ENCODE measurements around the gene AGBL2.
A peak's percentile ranks its signal among the peaks of the same experiment; 100 is the strongest.
"Not testable (repeated sequence)": the region's sequence is repeated elsewhere in the genome, so short reads cannot be mapped to it uniquely, and the experiment has no call there.

The AGBL2 gene

GRCh38 chr11:47688111-47688510 is 27.1 kb downstream of the AGBL2 start:
- no peak for DNase-seq

- DNase-seq, result not testable (repeated sequence)
These were observed 28.5 kb downstream of the AGBL2 start for GRCh38 chr11:47686704-47687103.

DNA sequence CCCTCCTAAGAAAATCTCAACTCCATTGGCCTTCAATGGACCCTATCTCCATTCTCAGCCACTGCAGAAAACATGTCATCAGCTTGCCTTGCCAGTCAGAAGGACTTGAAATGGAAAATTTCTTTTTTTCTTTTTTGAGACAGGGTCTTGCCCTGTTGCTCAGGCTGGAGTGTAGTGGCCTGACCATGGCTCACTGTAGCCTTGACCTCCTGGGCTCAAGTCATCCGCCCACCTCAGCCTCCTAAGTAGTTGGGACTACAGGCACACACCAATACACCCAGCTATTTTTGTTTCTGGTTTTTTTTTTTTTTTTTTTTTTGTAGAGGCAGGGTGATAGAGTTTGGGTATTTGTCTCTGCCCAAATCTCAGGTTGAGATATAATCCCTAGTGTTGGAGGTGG is 29.0 kb downstream of the AGBL2 start:
- DNase-seq, result no peak

GRCh38 chr11:47675851-47676250 is 39.3 kb downstream of the AGBL2 start:
- no peak for DNase-seq

DNA sequence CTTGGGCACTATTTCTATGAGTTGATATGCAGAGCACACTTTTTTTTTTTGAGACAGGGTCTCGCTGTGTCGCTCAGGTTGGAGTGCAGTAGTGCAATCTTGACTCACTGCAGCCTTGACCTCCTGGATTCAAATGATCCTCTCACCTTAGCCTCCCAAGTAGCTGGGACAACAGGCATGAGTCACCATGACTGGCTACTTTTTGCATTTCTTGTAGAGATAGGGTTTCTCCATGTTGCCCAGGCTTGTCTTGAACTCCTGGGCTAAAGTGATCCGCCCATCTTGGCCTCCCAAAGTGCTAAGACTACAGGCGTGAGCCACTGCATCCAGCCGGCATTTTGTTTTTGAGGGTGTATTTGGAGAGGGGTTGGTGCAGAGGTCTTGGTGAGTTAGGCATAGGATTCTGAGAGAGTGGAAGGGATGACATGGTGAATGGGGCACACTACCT is 42.9 kb downstream of the AGBL2 start:
- no peak for DNase-seq

DNA sequence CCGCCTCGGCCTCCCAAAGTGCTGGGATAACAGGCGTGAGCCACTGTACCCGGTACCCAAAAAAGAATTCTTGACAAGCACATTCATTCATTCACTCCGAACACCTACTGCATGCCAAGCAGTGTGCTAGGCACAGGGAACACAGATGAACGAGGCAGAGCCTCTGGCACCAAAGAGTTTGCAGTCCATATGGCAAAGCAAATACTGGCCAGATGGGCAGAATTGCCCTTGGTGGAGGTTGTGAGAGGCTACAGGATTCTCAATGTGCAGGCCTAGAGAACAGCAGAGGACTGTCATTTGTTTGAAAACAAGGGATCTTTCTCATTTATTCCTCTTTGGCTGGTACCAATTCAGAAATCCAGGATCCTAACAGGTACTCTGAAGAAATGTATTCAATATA is 45.3 kb downstream of the AGBL2 start:
- DNase-seq, result no peak

DNA sequence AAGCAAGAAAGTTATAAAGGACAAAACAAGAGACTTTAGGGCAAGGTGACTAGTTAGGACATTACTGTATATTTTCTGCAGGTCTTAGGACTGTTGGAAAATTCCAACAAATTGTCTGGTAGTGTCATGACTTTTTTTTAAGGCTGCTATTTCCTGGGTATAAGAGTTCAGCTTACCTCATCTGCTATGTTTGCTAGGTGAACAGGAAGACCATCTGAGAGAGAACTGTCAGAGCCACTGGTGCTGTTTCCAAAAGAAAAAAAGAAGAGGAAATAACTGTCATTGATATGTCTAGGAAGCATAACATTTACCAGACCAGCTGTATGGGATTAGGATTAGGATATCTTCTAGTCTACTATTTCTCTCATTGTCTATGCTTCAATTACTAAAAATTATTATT is 46.5 kb downstream of the AGBL2 start:
- DNase-seq, result no peak

- no peak for DNase-seq
These were observed 47.6 kb downstream of the AGBL2 start for GRCh38 chr11:47667555-47667954.

DNA sequence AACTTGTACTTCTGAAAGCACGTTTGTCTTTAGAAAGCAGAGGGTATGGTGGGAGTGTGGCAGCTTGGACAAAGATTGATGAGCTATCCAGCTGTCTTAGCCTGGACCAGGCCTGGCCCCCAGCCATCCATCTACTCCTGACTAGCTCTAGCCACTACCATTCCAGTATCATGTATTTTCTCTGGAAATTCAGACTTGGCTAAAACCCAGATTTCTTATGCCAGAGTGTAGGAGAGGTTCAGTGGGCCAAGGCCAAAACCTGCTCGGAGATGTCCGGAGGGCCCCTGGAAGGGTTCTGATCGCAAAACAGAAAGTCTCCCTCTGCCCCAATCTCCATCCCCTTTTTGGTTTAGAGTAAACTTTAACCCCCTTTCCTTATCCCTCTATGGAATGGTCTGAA is 48.0 kb downstream of the AGBL2 start:
- no peak for DNase-seq

DNA sequence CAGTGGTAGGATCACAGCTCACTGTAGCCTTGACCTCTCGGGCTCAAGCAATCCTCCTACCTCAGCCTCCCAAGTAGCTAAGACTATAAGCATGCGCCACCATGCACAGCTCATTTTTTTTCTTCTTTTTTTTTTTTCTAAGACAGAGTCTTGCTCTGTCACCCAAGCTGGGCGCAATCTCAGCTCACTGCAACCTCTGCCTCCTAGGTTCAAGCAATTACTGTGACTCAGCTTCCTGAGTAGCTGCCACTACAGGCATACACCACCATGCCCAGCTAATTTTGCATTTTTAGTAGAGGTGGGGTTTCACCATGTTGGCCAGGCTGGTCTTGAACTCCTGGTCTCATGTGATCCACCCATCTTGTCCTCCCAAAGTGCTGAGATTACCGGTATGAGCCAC is 50.2 kb downstream of the AGBL2 start:
- DNase-seq, result not testable (repeated sequence)

DNA sequence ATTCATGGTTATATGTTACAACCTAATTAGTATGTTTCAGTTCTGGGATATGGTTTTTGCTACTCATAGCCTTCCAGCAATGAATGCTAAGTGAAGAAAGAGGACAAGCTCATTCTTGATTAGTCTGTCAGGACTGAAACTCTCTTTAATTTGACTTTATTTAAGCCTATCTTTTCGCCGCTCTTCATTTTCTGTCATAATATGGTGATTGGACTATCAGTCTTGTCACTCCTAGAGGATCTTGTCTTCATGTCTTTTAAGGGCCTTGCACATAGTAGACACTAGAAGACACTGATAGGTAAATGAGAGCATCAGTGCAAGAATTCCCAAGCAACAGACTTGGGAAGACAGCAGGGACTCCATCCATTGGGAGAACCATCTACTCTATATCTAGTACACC is 53.9 kb downstream of the AGBL2 start:
- DNase-seq, result no peak

- no peak for DNase-seq
These were observed 55.9 kb downstream of the AGBL2 start for GRCh38 chr11:47659276-47659675.

GRCh38 chr11:47656260-47656885 is 58.8 kb downstream of the AGBL2 start:
- DNase-seq, result no peak

DNA sequence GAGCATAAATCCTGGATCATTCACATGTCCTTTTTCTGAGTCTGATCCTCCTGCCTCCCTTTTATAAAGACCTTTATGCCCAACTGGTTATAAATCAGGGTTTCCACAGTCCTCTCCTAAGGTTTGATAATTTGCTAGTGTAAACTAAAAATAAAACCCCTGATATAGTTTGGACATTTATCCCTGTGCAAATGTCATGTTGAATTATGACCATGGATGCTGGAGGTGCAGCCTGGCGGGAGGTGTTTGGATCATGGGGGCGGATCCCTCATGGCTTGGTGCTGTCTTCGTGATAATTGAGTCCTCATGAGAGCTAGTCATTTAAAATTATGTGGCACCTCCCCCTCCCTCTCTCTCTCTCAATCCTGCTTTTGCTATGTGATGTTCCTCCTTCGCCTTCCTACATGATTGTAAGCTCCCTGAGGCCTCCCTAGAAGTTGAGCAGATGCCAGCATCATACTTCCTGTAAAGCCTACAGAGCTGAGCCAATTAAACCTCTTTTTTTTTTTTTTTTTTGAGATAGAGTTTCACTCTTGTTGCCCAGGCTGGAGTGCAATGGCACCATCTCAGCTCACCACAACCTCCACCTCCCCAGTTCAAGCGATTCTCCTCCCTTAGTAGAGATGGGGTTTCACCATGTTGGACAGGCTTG is 63.2 kb downstream of the AGBL2 start:
- no peak for DNase-seq

- DNase-seq, result no peak
These were observed 65.9 kb downstream of the AGBL2 start for GRCh38 chr11:47649276-47649675.

DNA sequence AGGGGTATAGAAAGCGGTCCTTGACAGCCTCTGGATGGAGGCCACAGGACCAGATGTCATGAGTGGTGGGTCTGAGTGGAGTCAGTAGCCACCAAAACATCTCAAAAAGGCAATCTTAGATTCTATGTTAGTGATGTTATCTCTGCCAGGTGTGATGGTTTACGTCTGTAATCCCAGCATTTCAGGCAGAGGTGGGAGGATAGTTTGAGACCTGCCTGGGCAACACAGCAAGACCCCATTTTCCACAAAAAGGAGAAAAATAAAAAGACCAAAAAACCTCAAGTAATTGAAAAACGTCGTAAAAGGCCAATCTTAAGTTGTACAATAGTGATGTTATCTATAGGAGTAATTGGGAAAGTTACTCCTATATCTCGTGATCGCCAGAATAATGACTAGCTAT is 69.2 kb downstream of the AGBL2 start:
- DNase-seq, result no peak

GRCh38 chr11:47645500-47645899 is 69.7 kb downstream of the AGBL2 start:
- DNase-seq, result no peak

DNA sequence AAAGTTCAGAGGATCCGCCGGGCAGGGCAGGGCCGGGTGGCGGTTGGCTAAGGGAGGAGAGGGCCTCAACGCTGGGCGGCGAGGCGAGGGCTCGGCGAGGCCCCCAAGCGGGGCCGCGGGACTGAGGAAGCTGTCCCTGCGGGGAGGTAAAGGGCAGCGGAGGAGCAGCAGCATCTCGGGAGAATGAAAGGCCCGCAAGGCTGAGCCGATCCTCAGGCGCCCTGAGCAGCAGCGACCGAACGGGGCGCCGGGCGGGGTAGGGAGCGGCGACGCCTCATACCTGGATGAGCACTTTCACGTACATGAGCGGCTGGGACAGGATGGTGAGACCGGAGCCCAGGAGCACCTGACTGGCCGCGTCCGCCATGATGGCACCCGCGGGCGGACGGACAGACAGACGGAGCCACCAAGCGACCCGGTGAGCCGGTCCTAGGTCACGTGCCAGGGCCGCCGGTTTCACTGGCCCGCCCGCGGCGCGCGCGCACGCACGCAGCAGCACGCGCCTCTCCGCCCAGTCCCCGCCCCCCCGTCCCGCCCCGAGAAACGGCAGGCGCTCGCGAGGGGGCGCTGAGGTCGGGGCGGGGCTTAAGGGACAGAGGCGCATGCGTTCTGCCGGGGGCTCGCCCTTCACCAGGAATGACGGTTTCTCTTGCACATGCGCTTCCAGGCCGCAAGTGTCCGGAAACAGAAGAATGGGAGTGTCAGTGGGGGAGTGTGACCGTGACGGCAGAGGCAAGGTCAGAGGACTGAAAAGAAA is 72.9 kb downstream of the AGBL2 start, which contains the start of gene MTCH2:
Gene MTCH2 (minus strand): TSS at position 461 of the 757 bp plus-strand sequence. CDS start 94 bp downstream, at position 367.
- DNase-seq, result peak; percentile 87

DNA sequence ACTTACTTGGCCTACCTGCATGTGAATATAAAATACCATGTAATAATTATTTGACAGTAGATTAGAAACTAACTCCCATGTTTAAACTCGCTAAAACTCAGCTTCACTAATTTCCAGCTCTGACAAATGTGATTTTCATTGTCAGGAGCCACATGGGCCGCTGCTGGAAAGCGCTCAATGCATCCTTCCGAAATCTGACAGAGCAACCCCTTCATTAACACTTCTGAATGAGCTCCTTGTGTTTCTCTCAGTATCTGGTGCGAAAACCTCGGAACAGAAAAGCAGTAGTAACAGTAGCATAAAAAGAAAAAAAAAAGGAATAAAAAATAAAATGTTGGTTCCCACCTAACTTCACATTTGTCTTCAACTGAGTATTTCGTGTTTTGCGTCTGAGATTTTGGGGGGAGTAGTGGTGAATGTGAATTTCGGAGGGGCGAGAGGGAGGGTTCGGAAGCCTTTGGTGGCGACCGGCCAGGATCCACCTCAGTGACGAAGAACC is 73.5 kb downstream of the AGBL2 start:
- no peak for DNase-seq

- DNase-seq, result not testable (repeated sequence)
These were observed 74.7 kb downstream of the AGBL2 start for GRCh38 chr11:47640506-47640905.

GRCh38 chr11:47636331-47636730 is 78.8 kb downstream of the AGBL2 start:
- not testable (repeated sequence) for DNase-seq

DNA sequence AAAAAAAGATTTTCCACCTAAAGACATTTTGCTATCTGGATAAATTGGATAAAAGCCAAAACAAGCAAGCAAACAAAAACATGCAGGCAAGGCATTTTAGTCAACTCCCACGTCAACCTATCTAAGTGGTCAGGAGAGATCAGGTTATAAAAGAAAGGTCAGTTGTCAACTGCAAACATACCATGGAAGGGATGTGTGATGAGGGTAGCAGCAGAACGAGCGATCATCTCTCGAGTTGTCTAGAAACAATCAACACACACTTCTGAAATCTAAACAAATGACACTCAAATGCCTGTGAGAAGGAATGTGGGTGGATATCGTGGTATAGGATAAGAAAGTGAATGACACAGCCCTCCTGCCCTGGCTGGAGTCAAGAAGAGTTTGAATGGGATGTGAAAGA is 83.7 kb downstream of the AGBL2 start:
- DNase-seq, result no peak

DNA sequence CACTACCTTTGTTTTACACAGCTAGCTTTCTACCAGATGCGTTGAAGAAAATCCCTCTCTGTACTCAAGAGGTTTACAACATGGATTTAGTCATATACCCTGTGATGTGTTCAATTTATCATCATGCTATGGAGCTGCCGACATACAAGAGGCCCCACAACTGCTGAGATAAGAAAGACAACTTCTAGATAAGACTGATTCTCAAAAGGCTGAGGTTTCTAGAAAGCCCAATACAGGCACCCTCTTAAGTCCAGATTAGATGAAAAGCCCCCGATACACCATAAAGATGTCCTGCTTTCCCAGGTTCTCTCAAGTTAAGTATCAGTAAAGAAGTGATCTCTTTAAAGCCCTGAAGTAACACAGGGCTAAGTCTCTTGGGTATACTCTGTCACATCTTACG is 87.1 kb downstream of the AGBL2 start:
- DNase-seq, result no peak

- DNase-seq, result no peak
These were observed 88.9 kb downstream of the AGBL2 start for GRCh38 chr11:47626234-47626633.

Measured in KG1 (cell line).